Measurements from ENCODE around the gene TMEM229B. TPM values are rescaled to one million over a fixed set of nuclear protein-coding genes. Genes with fewer than 3 reads are reported as not detected.

Gene TMEM229B
- total RNA-seq, 1 donor from 2014 or later = 0.64 TPM

DNA sequence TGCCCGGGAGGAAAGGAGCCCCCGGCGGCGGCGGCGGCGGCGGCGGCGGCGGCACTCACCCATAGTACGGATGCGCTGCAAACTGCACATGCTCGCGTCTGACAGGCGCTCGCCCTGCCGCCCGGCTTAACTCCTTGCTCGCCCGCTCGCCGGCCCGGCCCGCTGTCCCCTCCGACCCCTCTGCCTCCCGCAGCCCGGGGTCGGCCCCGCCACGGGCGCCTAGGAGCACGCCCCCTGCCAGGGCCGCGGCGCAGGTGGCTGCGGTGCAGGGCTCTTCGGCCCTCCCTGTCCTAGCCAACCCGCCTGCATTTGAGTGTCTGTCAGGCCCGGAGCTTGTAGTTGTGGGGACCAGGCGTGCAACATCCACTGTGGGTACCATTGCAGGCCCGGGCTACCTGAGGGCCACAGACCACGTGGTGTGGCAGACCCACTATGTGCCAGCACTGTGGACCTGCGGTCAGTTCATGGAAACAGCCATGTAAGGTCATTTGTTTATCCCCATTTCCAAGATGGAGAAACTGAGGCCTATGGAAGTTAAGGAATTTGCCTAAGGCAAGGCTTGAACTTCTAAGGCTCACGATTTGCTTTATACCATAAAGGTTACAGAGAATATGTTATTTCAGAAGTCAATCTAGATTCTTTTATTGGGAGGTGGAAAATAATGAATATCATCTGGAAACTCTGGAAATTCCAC, 27.0 kb upstream of the TMEM229B start:
- DNase-seq (ENCODE audit: low read depth in 2 of 2) = peak in 1 of 2 donors; percentile 14

- DNase-seq (ENCODE audit: low read depth in 2 of 2) = peak; percentile 15 to 26
Measured at GRCh38 chr14:67514650-67515385, 26.3 kb upstream of the TMEM229B start.

- no peak for DNase-seq (ENCODE audit: low read depth in 2 of 2)
Measured at GRCh38 chr14:67514203-67514607, 25.7 kb upstream of the TMEM229B start.

DNA sequence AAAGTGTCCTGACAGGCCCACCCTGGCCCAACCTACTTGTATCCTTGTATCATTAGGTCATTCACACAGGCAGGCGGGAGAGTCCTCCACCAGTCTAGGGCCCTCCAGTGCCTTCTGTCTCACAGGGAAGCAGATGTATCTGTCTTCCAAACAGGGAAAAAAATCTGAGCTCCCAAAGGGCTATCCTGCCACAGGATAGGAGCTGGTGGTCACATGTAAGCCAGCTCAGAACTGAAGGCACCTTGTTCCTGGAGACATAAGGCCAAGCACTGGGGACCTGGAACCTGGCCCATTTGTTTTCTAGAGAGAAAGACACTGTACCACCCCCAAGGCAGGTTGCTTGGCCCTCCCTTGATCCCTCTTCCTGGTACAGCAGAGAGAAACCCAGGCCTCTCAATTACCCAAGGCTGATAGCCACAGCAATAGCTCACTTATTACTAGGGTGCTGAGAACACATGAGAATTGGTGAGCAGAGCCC, 25.1 kb upstream of the TMEM229B start:
- no peak for DNase-seq (ENCODE audit: low read depth in 2 of 2)

DNA sequence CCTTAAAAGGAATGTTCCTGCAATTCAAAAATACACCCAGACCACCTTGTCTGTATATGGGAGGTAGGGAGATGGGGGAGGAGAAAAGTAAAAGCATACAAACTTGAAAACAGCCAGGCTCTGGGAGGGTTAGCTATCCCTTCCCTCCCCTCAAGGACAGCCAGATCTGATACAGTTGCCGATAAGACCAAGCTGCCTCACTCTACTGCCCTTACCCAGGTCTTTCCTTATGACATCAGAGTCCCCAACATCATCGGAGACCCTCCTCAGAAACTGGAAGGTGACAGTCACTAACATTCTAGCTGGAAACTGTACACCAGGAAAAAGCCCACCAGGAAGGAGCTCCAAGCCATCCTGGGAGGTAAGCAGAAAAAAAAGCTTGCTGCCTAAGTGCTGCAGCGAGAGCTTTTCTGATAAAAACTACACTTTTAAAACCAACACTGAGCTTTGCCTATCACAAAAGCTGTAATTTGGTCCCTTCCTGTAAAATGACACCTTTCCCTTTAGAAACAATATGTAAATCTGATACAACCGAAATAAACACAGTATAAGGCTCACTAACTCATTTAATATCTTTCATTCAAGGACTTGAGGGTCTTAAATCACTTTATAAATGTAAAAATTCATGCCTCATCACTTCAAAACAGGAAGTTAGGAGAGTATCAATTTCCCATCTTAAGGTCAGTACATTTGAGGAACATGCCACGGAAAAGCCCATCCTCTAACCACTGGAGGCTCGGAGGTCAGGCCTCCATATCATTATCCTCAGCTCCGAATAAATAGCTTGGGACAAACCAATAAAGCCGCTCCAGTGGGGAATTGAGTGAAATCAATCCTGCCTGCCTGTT, 24.2 kb upstream of the TMEM229B start:
- DNase-seq (ENCODE audit: low read depth in 2 of 2) = no peak

DNA sequence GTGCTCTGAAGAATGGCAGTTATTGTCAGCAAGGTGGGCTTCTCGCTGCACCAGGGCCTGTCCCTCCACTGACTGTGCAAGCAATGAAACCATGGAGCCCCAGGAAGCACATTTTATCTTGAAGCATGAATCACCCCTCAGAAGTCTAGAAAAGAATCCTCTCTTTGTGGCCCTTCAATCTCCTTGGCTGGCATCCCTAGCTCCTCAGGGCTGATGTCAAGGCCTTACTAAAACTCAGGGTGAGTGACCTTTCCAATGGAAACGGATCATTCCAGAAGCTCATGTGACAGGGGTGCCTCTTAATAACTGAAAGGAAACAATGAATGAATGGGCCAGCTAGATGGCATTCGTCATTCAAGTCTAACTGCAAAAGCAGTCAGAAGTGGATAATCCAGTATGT, 22.3 kb upstream of the TMEM229B start:
- DNase-seq (ENCODE audit: low read depth in 2 of 2) = no peak

- no peak for DNase-seq (ENCODE audit: low read depth in 2 of 2)
Measured at GRCh38 chr14:67510121-67510520, 21.6 kb upstream of the TMEM229B start.

DNA sequence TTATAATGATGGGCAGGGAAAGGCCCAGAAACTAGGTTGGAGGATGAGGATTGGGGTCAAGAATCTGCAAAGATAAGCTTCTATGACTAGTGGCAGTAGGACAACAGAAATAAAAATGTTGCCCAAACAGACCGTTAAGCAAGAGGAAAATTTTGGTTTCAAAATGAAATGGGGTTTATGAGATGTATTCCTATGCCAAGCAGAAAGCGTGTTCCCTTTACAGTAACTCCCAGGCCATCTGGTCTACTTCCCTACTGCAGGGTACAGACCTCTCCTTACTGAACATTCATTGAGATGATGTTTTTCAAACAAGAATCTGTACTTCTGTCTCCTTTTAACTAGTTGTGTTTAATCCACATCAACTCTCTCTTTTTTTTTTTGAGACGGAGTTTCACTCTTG, 20.4 kb upstream of the TMEM229B start:
- no peak for DNase-seq (ENCODE audit: low read depth in 2 of 2)

GRCh38 chr14:67505254-67505653, 16.7 kb upstream of the TMEM229B start:
- DNase-seq (ENCODE audit: low read depth in 2 of 2) = no peak

DNA sequence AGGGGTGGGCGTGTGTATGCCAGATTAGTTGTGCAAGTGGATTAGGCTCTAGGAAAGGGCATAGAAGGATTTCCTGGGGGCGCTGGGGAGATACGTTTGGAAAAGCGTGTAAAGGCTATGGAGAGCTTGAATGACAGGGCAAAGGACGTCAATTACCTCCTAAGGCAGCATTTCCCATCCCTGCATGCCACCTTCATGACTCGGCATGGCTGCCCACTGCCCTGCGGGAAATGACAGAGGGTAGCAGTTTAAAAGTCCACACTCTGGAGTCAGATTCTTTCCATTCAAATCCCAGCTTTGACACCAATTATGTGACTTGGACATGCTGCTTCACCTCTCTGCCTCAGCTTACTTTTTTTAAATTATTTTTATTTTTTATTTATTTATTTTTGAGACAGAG, 14.8 kb upstream of the TMEM229B start:
- DNase-seq (ENCODE audit: low read depth in 2 of 2) = no peak

DNA sequence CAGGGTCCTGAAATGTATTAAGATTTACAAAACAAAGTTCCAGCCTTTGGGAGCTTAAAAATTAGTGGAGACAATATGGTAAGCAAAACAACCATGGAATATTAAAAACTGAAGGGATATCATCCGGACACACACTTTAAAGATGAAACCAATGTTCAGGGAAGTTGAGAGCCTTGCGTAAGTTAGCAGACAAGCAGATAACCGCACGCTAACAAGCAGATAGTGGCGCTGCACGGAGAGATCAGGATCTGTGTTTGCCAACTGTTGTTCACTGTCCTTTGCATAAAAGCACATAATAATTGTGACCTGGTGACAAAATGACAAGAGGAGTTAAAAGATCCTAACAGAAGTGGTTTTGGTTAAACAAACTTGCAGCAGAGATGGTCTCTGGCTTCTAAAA, 14.3 kb upstream of the TMEM229B start:
- no peak for DNase-seq (ENCODE audit: low read depth in 2 of 2)

DNA sequence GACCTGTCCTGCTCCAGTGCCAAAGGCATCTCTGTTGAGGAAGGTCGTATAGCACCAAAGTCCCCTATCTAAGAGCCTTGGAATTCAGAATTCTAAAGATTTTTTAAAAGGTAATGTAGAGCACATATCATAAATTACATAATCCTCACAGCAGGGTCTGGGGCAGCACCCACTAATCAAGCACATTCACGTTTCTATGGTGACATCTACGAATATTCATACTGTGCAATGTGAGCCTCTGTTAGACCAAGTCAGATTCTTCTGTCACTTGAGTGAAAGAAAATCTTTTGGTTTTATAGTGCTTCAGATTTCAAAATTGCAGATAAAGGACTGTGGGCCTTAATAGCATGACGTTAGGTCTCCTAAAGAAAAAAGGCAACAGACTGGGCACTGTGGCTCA, 13.1 kb upstream of the TMEM229B start:
- DNase-seq (ENCODE audit: low read depth in 2 of 2) = no peak

GRCh38 chr14:67500981-67501380, 12.5 kb upstream of the TMEM229B start:
- DNase-seq (ENCODE audit: low read depth in 2 of 2) = no peak

- no peak for DNase-seq (ENCODE audit: low read depth in 2 of 2)
Measured at GRCh38 chr14:67497716-67498115, 9.2 kb upstream of the TMEM229B start.

DNA sequence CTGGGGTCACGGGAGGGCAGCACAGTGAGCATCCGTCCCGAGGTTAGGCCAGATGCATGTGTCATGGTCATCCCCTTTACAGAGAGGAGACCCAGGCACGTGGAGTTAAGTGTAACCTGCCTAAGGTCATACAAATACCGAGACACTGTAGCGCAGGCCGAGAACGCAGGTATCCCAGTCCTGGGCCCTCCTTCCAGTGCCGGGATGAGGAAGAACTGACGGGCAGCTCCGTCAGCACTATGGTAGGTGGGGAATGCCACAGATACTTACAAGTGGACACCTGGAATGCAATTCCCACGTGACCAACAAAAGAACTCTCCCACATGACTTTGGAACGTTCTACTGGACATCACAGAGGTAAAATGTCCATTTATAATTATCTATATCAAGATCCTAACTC, 8.7 kb upstream of the TMEM229B start:
- no peak for DNase-seq (ENCODE audit: low read depth in 2 of 2)

- DNase-seq (ENCODE audit: low read depth in 2 of 2) = no peak
Measured at GRCh38 chr14:67495827-67496226, 7.3 kb upstream of the TMEM229B start.

- DNase-seq (ENCODE audit: low read depth in 2 of 2) = no peak
Measured at GRCh38 chr14:67493092-67493717, 4.7 kb upstream of the TMEM229B start.

GRCh38 chr14:67492538-67492937, 4.0 kb upstream of the TMEM229B start:
- no peak for DNase-seq (ENCODE audit: low read depth in 2 of 2)

- no peak for DNase-seq (ENCODE audit: low read depth in 2 of 2)
Measured at GRCh38 chr14:67491741-67492507, 3.4 kb upstream of the TMEM229B start.

- no peak for DNase-seq (ENCODE audit: low read depth in 2 of 2)
Measured at GRCh38 chr14:67491285-67491684, 2.8 kb upstream of the TMEM229B start.

GRCh38 chr14:67490196-67490595, 1.7 kb upstream of the TMEM229B start:
- DNase-seq (ENCODE audit: low read depth in 2 of 2) = no peak

All from dermis microvascular lymphatic vessel endothelial cell (primary cell).